Stimulated activated CD8-positive, alpha-beta memory T cell treated with anti-CD3 and anti-CD28 coated beads, Interleukin-4, amount 100 ng/mL, for 48 hours (primary cell): Measurements from ENCODE around the gene GPHN.
A peak's percentile ranks its signal among the peaks of the same experiment; 100 is the strongest.

Source experiments
- DNase-seq: peaks from one replicate; pipeline ENCODE4 v3.0.0-alpha.2; 2020

GPHN gene

DNA sequence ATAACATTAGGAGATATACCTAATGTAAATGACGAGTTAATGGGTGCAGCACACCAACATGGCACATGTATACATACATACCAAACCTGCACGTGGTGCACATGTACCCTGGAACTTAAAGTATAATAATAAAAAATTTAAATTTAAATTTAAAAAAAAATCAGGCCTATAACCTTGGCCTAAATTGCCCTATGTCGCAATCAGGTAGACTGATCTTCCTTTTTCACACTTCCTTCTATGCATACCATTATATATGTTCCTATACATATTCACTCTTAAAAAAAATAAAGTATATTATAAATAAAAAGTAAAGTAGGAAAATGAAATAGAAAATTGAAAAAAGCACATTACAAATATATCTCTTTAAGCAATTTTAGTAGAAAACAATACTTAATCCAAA lies 563.6 kb downstream of the GPHN start:
- no peak for DNase-seq

DNA sequence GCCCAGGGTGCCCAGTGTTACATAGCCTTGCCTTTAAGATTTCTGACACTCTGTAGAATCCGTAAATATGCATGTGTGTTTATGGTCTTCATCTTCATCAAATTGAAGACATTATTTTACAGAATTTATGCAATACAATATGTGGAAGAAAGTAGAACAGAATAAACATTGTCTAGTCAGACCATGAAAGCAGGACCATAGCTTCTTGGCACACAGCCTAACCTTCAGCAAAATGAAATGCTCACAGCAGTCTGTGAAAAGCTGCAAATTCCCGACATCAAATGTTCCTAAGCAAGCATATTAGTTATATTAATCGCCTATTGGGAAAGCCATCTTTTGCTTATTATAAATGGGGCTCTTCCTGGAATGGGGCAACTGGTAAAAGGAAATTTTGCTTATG lies 570.0 kb downstream of the GPHN start:
- DNase-seq = no peak

DNA sequence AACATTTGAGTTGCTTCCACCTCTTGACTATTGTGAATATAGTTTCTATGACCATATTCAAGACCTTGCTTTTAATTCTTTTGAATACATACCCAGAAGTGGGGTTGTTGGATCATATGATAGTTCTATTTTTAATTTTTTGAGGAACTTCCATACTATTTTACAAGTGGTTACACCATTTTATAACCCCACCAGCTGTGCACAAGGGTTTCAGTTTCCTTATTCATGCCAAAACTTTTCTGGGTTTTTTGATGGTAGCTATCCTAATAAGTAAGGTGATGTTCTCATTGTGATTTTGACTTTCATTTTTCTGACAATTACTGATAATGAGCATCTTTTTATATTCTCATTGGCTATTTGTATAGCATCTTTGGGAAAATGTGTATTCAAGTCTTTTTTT lies 571.9 kb downstream of the GPHN start:
- DNase-seq = no peak

- DNase-seq = no peak
These were observed 600.3 kb downstream of the GPHN start for GRCh38 chr14:67108230-67108629.

DNA sequence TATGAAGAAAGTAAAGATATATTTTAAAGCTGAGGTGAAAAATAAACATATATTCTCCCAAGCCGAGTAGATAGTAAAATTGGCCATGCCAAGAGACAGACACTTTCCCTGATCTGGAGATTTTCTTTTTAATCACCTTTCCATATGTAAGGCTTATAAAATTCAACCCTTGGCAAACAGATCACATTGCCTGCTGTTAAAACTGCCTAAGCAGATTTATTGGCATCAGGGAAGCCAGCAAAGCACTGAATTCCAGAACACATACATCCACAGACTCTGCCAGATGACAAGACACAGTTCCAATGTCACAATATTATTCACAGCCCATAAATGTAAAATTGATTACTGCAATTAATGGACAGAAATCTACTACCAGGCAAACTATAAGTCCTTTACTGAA lies 603.1 kb downstream of the GPHN start:
- no peak for DNase-seq

GRCh38 chr14:67112344-67112743 lies 604.4 kb downstream of the GPHN start:
- no peak for DNase-seq

- DNase-seq = no peak
These were observed 619.2 kb downstream of the GPHN start for GRCh38 chr14:67127174-67127573.

GRCh38 chr14:67129768-67130167 lies 621.8 kb downstream of the GPHN start:
- no peak for DNase-seq

DNA sequence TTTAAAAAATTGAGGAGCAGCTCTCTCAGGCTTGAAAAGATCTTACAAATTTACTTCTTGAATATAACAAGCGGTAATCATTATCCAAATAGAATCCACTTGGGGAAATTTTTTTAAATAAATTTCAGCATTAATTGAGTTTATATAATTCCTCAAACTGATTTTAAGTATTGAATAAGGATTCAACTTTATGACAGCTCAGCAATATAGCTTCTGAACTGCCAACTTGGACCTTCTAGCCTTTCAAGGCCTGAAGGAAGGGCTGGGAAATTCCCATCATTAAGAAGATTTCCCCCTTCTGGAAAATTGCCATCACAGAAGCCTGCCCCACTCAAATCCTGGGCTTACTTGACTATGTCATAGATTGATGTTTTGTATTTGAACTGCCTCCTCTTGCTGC lies 623.7 kb downstream of the GPHN start:
- no peak for DNase-seq

DNA sequence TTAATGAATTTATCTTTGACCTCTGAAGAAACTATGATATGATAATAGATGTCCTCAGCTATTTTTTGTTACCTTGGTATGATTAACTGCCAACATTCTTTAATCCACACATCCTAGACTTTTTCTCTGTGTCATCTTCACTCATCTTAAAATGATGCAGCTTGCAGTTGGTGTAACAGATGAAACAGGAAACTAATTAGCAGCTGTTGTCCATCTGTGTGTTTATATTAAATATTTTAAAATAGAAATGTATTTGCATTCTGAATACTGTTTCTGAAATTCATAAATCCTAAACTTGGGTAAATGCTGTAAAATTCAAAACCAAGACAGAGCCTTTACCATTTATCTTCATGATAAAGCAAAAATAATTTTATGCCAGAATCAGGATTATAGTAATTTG lies 625.2 kb downstream of the GPHN start:
- DNase-seq = no peak

DNA sequence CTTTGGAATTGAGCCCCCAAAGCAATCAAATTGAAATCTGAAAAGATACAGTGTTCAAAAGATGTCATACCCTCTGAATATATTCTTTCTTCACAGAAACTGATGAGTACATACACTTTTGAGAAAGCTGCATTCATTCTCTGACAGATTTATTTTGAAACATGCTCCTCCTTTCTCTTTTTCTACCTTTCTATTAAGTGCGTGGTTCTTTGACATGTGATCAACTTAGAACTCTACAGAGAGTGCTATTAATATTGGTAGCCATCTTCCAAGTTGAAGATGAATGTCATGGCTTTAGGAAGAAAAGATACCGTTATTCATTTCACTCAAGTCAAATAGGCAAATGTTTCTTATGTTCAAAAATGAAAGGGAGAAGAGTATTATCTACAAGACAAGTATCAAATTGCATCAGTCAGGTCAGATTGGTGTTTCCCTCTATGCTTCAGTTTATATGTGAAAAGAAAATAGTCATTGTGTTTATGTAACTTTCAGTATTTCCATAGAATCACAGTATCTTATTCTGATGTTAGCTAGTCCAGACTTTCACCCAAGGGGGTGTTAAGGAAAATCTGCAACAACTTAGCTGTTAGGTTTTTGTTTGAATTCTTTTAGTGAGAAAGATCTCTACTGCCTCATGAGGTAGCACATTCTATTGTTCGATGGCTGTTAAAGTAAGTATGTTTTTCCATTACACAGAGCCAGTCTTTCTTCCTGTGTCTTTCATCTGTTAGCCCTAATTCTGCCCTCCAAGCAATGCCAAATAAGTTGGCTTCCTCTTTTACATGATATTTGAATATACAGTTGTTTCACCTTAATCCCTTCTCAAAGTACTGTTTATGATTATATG lies 625.9 kb downstream of the GPHN start:
- DNase-seq = no peak

GRCh38 chr14:67137744-67138371 lies 629.9 kb downstream of the GPHN start:
- DNase-seq = no peak

DNA sequence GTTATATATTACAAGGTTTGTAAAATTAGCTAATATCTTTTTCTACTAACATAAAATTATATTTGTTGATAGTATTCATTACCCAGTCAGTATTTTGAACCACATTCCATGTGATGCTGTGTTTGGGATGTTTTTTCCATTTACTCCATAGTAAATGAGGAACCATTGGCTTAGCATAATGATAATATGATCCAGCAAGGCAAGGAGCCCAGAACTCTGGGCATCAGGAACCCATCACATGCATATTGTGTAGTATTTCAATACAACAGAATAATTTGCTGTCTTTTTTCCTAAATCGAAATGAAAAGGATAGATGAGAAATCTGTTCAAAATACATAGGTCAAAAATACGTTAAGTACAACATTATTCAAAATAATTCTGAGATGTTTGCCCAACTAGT lies 632.6 kb downstream of the GPHN start:
- no peak for DNase-seq

DNA sequence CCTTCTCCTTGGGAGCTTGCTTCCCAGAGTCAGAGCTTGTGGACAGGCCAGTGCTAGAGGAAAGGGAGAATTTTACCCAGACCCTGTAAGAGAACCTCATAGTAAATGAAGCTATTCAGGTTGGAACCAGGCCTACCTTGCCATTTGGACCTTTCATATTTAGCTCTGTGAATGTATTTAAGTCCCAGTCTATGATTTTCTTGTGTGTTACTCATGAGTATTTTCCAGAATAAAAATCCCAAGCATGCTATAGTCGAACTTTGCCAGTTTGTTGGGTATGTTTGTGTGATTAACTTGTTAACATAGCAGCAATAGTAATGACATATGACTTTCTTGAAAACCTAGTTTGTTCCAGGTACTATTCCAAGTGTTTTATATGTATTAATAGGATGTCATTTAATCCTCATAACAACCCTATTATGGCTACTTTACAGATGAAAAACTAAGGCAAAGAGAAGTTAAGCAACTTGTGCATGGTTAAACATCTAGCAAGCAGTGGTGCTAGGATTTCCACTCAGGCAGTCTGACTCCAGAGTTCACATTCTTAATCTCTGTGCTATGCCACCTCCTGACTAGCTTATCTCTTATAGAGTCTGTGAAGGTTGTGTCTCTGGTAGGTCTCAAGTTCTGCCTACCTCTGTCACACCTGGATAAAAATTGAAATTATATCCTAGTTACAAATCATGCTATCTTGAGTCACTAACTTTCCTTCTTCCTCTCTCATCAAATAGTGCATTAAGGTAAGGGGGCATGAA lies 633.4 kb downstream of the GPHN start:
- no peak for DNase-seq

- no peak for DNase-seq
These were observed 643.2 kb downstream of the GPHN start for GRCh38 chr14:67151082-67151666.

DNA sequence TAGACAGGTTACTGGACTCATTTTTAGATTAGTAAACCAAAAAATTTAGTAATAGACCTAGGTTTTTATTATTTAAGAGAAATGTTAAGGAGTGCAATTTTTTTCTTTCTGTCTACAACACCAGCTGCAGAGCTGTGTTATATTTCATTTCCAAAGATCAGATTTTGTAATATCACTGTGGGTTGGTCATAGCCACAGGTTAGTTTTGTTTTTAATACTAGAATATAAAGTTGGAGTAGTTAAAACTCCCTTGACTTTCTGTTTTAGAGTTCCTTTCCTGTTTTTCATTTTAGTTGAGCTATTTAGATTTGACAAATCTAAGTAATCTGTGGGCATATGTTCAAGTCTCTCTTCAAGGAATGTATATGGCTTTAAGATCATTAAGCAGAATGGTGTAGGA lies 650.6 kb downstream of the GPHN start:
- no peak for DNase-seq

GRCh38 chr14:67162385-67162784 lies 654.4 kb downstream of the GPHN start:
- DNase-seq = no peak

- DNase-seq = peak; percentile 40
These were observed 658.5 kb downstream of the GPHN start for GRCh38 chr14:67166450-67166853.

DNA sequence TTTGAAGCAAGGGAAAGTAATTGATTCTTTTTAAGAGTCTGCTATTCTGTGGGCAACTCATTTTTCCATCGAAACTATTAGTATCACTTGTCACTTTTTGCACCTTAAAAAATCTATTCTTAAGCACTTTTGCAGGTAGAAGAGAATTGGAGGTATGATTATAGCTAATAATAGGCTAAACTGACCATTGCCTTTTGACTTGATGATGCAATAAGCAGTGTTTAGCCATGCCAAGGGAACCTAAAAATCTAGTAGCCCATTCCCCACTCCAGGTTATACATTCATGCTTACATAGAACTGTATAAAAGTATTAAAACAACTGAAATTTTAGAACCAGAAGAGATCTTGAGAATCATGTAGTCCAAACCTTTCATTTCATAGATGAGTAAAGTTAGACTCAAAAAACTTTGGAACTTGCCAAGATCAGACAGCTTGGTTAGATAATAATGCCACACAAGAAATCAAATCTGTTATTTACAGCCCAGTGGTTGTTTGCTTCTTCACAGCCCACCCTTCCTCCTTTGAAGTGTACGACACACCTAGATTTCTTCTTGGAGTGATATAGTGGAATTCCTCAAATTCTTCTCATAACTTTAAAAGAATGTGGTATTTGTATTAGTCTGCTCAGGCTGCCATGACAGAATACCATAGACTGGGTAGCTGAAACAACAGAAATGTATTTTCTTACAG lies 659.6 kb downstream of the GPHN start:
- no peak for DNase-seq

DNA sequence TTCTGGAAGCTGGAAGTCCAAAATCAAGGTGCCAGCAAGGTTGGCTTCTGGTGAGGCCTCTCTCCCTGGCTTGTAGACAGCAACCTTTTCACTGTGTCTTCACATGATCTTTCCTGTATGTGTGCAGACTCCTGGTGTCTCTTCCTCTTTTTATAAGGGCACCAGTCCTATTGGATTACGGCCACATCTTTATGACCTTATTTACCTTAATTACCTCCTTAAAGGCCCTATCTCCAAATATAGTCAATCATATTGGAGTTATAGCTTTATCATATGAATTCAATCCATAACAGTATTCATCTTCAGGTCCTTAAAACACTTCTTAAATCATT lies 660.1 kb downstream of the GPHN start:
- no peak for DNase-seq

- no peak for DNase-seq
These were observed 662.7 kb downstream of the GPHN start for GRCh38 chr14:67170660-67171059.

GRCh38 chr14:67172056-67172455 lies 664.1 kb downstream of the GPHN start:
- DNase-seq = no peak

DNA sequence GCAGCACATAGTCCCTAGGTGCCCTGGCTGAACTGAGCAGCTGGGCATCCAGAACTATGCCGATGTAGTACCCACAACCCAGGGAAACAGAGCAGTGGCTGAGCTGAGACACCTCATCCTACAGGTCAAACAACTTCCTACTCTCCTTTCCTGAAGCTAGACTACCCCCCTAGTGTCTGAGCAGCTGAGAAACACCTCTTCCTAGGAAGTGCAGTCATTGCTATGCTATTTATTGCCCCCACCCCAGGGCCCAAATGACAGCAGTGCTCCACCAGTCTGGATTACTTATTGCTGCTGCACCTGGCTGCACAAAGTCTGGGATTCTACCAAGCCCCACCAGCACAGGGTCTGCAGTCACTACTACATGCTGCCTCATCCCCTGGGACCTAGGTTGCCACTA lies 664.6 kb downstream of the GPHN start:
- DNase-seq = no peak
